GM23338 (cell line): ENCODE results near the gene FNDC7.

Source experiments
- CREB1 ChIP-seq: fragments of 250-450 bp; sonication (Bioruptor Pico); IDR thresholded peaks from 2 replicates; pipeline ENCODE4 v1.5.0; 2020; ENCODE audit warnings: low read depth, mild to moderate bottlenecking, moderate library complexity
- EZH2 ChIP-seq: fragments of 200-600 bp; sonication (generic); IDR thresholded peaks from one replicate; pipeline ENCODE4 v1.8.0; 2017; ENCODE audit warnings: antibody characterized with exemption, mild to moderate bottlenecking, low read depth; ENCODE audit not compliant: unreplicated experiment
- EZH2phosphoT487 ChIP-seq: fragments of 200-600 bp; sonication (generic); IDR thresholded peaks from one replicate; pipeline ENCODE4 v1.8.1; 2018; ENCODE audit warnings: antibody characterized with exemption; ENCODE audit not compliant: unreplicated experiment
- JUNB ChIP-seq: IDR thresholded peaks from one replicate; pipeline ENCODE4 v1.6.1; 2016; ENCODE audit warnings: antibody characterized with exemption; ENCODE audit not compliant: unreplicated experiment
- NANOG ChIP-seq: IDR thresholded peaks from 2 replicates; pipeline ENCODE4 v1.6.1; 2016; ENCODE audit warnings: antibody characterized with exemption, borderline replicate concordance
- POLR2AphosphoS5 ChIP-seq: IDR thresholded peaks from 2 replicates; pipeline ENCODE4 v1.6.1; 2016; ENCODE audit warnings: antibody characterized with exemption, low read depth
- STAT1 ChIP-seq: IDR thresholded peaks from one replicate; pipeline ENCODE4 v1.6.1; 2016; ENCODE audit warnings: antibody characterized with exemption; ENCODE audit not compliant: unreplicated experiment
- ZNF331 ChIP-seq: fragments of 250-450 bp; sonication (Bioruptor Pico); IDR thresholded peaks from 2 replicates; pipeline ENCODE4 v1.5.0; 2020; ENCODE audit warnings: low read depth, mild to moderate bottlenecking, moderate library complexity
- TF ChIP-seq, protein P1 (sequence below), 2 experiments: fragments of 200-600 bp in 1 of 2; sonication (generic) in 1 of 2; conservative IDR thresholded peaks; 2 replicates each; pipeline versions ENCODE4 v1.5.1 to v1.6.1; 2016 to 2017; ENCODE audit warnings: antibody characterized with exemption in 2 of 2, low read depth in 2 of 2, mild to moderate bottlenecking in 2 of 2, moderate library complexity in 1 of 2
- TF ChIP-seq, protein P2 (sequence below): IDR thresholded peaks from one replicate; pipeline ENCODE4 v1.6.1; 2018; ENCODE audit warnings: antibody characterized with exemption; ENCODE audit not compliant: unreplicated experiment
- TF ChIP-seq, protein P3 (sequence below): IDR thresholded peaks from 2 replicates; pipeline ENCODE4 v1.6.1; 2016; ENCODE audit warnings: antibody characterized with exemption
- TF ChIP-seq, protein P4 (sequence below): fragments of 250-450 bp; sonication (Bioruptor Pico); IDR thresholded peaks from 2 replicates; pipeline ENCODE4 v1.5.0; 2020; ENCODE audit warnings: mild to moderate bottlenecking, moderate library complexity

DNA sequence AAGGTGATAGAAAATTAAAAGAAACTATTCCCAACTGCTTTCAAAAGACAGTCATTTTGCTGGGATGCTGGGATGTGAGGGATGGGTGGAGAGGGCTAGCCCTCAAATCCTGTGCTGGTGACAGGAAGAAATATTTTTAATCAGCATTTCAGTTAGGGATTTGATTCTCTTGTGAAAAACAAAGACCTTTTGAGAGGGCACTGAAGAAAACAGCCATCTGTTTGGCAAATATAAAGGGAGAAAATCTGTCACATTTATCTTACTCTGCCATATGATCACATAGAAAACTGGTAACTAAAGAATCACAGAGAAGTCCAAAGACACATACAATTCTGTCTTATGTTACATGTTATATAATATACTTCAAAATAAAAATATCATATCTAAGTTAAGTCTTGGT lies 46.1 kb downstream of the FNDC7 start:
- TF ChIP-seq, protein P1, sequence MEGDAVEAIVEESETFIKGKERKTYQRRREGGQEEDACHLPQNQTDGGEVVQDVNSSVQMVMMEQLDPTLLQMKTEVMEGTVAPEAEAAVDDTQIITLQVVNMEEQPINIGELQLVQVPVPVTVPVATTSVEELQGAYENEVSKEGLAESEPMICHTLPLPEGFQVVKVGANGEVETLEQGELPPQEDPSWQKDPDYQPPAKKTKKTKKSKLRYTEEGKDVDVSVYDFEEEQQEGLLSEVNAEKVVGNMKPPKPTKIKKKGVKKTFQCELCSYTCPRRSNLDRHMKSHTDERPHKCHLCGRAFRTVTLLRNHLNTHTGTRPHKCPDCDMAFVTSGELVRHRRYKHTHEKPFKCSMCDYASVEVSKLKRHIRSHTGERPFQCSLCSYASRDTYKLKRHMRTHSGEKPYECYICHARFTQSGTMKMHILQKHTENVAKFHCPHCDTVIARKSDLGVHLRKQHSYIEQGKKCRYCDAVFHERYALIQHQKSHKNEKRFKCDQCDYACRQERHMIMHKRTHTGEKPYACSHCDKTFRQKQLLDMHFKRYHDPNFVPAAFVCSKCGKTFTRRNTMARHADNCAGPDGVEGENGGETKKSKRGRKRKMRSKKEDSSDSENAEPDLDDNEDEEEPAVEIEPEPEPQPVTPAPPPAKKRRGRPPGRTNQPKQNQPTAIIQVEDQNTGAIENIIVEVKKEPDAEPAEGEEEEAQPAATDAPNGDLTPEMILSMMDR (conservative IDR thresholded peaks at IDR 0.05; ENCODE audit: low read depth in 2 of 2): no peak
- no peak for TF ChIP-seq EZH2
- no peak for TF ChIP-seq CREB1 (CRISPR knock-in tag)
- TF ChIP-seq POLR2AphosphoS5: no peak
- no peak for TF ChIP-seq EZH2phosphoT487
- TF ChIP-seq, protein P2, sequence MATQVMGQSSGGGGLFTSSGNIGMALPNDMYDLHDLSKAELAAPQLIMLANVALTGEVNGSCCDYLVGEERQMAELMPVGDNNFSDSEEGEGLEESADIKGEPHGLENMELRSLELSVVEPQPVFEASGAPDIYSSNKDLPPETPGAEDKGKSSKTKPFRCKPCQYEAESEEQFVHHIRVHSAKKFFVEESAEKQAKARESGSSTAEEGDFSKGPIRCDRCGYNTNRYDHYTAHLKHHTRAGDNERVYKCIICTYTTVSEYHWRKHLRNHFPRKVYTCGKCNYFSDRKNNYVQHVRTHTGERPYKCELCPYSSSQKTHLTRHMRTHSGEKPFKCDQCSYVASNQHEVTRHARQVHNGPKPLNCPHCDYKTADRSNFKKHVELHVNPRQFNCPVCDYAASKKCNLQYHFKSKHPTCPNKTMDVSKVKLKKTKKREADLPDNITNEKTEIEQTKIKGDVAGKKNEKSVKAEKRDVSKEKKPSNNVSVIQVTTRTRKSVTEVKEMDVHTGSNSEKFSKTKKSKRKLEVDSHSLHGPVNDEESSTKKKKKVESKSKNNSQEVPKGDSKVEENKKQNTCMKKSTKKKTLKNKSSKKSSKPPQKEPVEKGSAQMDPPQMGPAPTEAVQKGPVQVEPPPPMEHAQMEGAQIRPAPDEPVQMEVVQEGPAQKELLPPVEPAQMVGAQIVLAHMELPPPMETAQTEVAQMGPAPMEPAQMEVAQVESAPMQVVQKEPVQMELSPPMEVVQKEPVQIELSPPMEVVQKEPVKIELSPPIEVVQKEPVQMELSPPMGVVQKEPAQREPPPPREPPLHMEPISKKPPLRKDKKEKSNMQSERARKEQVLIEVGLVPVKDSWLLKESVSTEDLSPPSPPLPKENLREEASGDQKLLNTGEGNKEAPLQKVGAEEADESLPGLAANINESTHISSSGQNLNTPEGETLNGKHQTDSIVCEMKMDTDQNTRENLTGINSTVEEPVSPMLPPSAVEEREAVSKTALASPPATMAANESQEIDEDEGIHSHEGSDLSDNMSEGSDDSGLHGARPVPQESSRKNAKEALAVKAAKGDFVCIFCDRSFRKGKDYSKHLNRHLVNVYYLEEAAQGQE: no peak
- no peak for TF ChIP-seq JUNB
- TF ChIP-seq STAT1: no peak
- TF ChIP-seq, protein P3, sequence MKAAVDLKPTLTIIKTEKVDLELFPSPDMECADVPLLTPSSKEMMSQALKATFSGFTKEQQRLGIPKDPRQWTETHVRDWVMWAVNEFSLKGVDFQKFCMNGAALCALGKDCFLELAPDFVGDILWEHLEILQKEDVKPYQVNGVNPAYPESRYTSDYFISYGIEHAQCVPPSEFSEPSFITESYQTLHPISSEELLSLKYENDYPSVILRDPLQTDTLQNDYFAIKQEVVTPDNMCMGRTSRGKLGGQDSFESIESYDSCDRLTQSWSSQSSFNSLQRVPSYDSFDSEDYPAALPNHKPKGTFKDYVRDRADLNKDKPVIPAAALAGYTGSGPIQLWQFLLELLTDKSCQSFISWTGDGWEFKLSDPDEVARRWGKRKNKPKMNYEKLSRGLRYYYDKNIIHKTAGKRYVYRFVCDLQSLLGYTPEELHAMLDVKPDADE: no peak
- no peak for TF ChIP-seq ZNF331 (CRISPR knock-in tag)
- no peak for TF ChIP-seq NANOG
- TF ChIP-seq, protein P4, sequence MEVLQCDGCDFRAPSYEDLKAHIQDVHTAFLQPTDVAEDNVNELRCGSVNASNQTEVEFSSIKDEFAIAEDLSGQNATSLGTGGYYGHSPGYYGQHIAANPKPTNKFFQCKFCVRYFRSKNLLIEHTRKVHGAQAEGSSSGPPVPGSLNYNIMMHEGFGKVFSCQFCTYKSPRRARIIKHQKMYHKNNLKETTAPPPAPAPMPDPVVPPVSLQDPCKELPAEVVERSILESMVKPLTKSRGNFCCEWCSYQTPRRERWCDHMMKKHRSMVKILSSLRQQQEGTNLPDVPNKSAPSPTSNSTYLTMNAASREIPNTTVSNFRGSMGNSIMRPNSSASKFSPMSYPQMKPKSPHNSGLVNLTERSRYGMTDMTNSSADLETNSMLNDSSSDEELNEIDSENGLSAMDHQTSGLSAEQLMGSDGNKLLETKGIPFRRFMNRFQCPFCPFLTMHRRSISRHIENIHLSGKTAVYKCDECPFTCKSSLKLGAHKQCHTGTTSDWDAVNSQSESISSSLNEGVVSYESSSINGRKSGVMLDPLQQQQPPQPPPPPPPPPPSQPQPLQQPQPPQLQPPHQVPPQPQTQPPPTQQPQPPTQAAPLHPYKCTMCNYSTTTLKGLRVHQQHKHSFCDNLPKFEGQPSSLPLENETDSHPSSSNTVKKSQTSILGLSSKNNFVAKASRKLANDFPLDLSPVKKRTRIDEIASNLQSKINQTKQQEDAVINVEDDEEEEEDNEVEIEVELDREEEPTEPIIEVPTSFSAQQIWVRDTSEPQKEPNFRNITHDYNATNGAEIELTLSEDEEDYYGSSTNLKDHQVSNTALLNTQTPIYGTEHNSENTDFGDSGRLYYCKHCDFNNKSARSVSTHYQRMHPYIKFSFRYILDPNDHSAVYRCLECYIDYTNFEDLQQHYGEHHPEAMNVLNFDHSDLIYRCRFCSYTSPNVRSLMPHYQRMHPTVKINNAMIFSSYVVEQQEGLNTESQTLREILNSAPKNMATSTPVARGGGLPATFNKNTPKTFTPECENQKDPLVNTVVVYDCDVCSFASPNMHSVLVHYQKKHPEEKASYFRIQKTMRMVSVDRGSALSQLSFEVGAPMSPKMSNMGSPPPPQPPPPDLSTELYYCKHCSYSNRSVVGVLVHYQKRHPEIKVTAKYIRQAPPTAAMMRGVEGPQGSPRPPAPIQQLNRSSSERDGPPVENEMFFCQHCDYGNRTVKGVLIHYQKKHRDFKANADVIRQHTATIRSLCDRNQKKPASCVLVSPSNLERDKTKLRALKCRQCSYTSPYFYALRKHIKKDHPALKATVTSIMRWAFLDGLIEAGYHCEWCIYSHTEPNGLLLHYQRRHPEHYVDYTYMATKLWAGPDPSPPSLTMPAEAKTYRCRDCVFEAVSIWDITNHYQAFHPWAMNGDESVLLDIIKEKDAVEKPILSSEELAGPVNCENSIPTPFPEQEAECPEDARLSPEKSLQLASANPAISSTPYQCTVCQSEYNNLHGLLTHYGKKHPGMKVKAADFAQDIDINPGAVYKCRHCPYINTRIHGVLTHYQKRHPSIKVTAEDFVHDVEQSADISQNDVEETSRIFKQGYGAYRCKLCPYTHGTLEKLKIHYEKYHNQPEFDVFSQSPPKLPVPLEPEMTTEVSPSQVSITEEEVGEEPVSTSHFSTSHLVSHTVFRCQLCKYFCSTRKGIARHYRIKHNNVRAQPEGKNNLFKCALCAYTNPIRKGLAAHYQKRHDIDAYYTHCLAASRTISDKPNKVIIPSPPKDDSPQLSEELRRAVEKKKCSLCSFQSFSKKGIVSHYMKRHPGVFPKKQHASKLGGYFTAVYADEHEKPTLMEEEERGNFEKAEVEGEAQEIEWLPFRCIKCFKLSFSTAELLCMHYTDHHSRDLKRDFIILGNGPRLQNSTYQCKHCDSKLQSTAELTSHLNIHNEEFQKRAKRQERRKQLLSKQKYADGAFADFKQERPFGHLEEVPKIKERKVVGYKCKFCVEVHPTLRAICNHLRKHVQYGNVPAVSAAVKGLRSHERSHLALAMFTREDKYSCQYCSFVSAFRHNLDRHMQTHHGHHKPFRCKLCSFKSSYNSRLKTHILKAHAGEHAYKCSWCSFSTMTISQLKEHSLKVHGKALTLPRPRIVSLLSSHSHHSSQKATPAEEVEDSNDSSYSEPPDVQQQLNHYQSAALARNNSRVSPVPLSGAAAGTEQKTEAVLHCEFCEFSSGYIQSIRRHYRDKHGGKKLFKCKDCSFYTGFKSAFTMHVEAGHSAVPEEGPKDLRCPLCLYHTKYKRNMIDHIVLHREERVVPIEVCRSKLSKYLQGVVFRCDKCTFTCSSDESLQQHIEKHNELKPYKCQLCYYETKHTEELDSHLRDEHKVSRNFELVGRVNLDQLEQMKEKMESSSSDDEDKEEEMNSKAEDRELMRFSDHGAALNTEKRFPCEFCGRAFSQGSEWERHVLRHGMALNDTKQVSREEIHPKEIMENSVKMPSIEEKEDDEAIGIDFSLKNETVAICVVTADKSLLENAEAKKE: no peak
